CD14-positive monocyte (primary cell): Measurements from ENCODE around the gene HEBP1. TPM values are rescaled to one million over a fixed set of nuclear protein-coding genes. Genes with fewer than 3 reads are reported as not detected.
A peak's percentile ranks its signal among the peaks of the same experiment; 100 is the strongest.

Source experiments
- DNase-seq, 3 donors: peaks; one replicate each; pipeline ENCODE4 v3.0.0-alpha.2; 2011 to 2022
- H2AFZ ChIP-seq: 2 replicates; pipeline ENCODE4 v1.6.0; 2012; ENCODE audit warnings: mild to moderate bottlenecking, low read depth, low read length, inconsistent platforms; ENCODE audit not compliant: insufficient read depth, poor library complexity, severe bottlenecking
- H3K27ac ChIP-seq, 2 donors: 1 replicate in 1 of 2; 2 replicates in 1 of 2; pipeline ENCODE4 v1.5.1; 2012 to 2013; ENCODE audit warnings: low read length in 2 of 2, control low read depth in 1 of 2, inconsistent platforms in 1 of 2, low read depth in 1 of 2, mild to moderate bottlenecking in 1 of 2
- H3K27me3 ChIP-seq, 2 donors: one replicate each; pipeline versions ENCODE4 v1.6.0 to v1.6.1; 2011 to 2013; ENCODE audit warnings: low read length in 2 of 2; ENCODE audit not compliant: control insufficient read depth in 2 of 2, insufficient read depth in 2 of 2
- H3K36me3 ChIP-seq, 2 donors: replicated peaks in 1 of 2; 1 replicate in 1 of 2; 2 replicates in 1 of 2; pipeline versions ENCODE4 v1.5.1 to v1.6.1; 2012 to 2013; ENCODE audit warnings: low read length in 2 of 2, control low read depth in 1 of 2, inconsistent platforms in 1 of 2, mild to moderate bottlenecking in 1 of 2; ENCODE audit not compliant: insufficient read depth in 2 of 2, control insufficient read depth in 1 of 2
- H3K4me1 ChIP-seq, 2 donors: 1 replicate in 1 of 2; 2 replicates in 1 of 2; pipeline versions ENCODE4 v1.5.1 to v1.6.1; 2012 to 2013; ENCODE audit warnings: low read length in 2 of 2, control low read depth in 1 of 2, inconsistent platforms in 1 of 2, mild to moderate bottlenecking in 1 of 2, moderate library complexity in 1 of 2; ENCODE audit not compliant: insufficient read depth in 2 of 2, control insufficient read depth in 1 of 2
- H3K4me2 ChIP-seq: replicated peaks from 2 replicates; pipeline ENCODE3; 2012; ENCODE audit warnings: low read length, moderate library complexity, mild to moderate bottlenecking; ENCODE audit not compliant: poor library complexity, severe bottlenecking; ENCODE audit errors: extremely low read depth
- H3K4me3 ChIP-seq, 3 experiments: fragments of 200-600 bp in 1 of 3; sonication (generic) in 1 of 3; replicated peaks in 1 of 3; 1 replicate in 2 of 3; 2 replicates in 1 of 3; pipeline ENCODE4 v1.5.1; 2011 to 2013; ENCODE audit warnings: low read length in 3 of 3, mild to moderate bottlenecking in 3 of 3, control low read depth in 2 of 3, low read depth in 2 of 3, inconsistent platforms in 1 of 3, moderate library complexity in 1 of 3
- H3K79me2 ChIP-seq: 2 replicates; pipeline ENCODE4 v1.6.0; 2012; ENCODE audit warnings: mild to moderate bottlenecking, control low read depth, inconsistent platforms, low read length, moderate library complexity; ENCODE audit not compliant: insufficient read depth
- H3K9ac ChIP-seq: 2 replicates; pipeline ENCODE4 v1.6.0; 2017; ENCODE audit warnings: low read length, mild to moderate bottlenecking; ENCODE audit not compliant: insufficient read depth, poor library complexity, severe bottlenecking
- H3K9me3 ChIP-seq, 2 donors: replicated peaks in 1 of 2; 1 replicate in 1 of 2; 2 replicates in 1 of 2; pipeline versions ENCODE4 v1.5.1 to v1.6.1; 2012 to 2013; ENCODE audit warnings: low read length in 2 of 2, control low read depth in 1 of 2; ENCODE audit not compliant: control insufficient read depth in 1 of 2, insufficient read depth in 1 of 2
- H4K20me1 ChIP-seq: 2 replicates; pipeline ENCODE4 v1.6.0; 2012; ENCODE audit warnings: mild to moderate bottlenecking, low read length, control low read depth, moderate library complexity; ENCODE audit not compliant: insufficient read depth
- H3K27ac Mint-ChIP-seq, 7 donors: one replicate each; pipeline ENCODE4 v1.8.0; 2020; ENCODE audit warnings: mild to moderate bottlenecking in 7 of 7, mixed read lengths in 7 of 7, moderate library complexity in 6 of 7, inconsistent platforms in 2 of 7
- H3K27me3 Mint-ChIP-seq, 3 donors: one replicate each; pipeline ENCODE4 v1.8.0; 2021 to 2022; ENCODE audit warnings: low read depth in 3 of 3, mild to moderate bottlenecking in 3 of 3, mixed read lengths in 3 of 3, moderate library complexity in 3 of 3, inconsistent platforms in 1 of 3
- H3K36me3 Mint-ChIP-seq, 2 donors: one replicate each; pipeline ENCODE4 v1.8.0; 2020; ENCODE audit warnings: mixed read lengths in 2 of 2, inconsistent platforms in 1 of 2, mild to moderate bottlenecking in 1 of 2
- H3K4me1 Mint-ChIP-seq: one replicate; pipeline ENCODE4 v1.8.0; 2020; ENCODE audit warnings: mild to moderate bottlenecking, mixed read lengths
- H3K4me3 Mint-ChIP-seq, 2 donors: one replicate each; pipeline ENCODE4 v1.8.0; 2020; ENCODE audit warnings: mild to moderate bottlenecking in 2 of 2, mixed read lengths in 2 of 2, moderate library complexity in 1 of 2
- H3K9me3 Mint-ChIP-seq, 7 donors: one replicate each; pipeline ENCODE4 v1.8.0; 2020 to 2022; ENCODE audit warnings: mixed read lengths in 7 of 7, mild to moderate bottlenecking in 6 of 7, moderate library complexity in 6 of 7, inconsistent platforms in 2 of 7
- WGBS: methylation state at CpG from one replicate; pipeline ENCODE4 v1.1.5; 2013; ENCODE audit warnings: missing lambda C conversion rate; ENCODE audit not compliant: insufficient coverage; 5-methylcytosine and 5-hydroxymethylcytosine counted together
- intact Hi-C, 2 donors: fragments of 100-400 bp; cut with micrococcal nuclease; formaldehyde crosslinking; loops; one replicate each; pipeline versions ENCODE4 v1.15.0 to v1.15.1; 2023
- polyA plus RNA-seq, 3 donors: library from polyadenylated mRNA; depleted of rRNA in 1 of 3; unstranded in 2 of 3; stranded (reverse) in 1 of 3; fragments of 300-500 nt in 2 of 3; fragments of >200 nt in 1 of 3; fragmentation: Illumina TruSeq in 2 of 3; gene quantifications; 1 replicate in 2 of 3; 2 replicates in 1 of 3; pipeline ENCODE4 v1.2.3, GENCODE V29; 2012 to 2021
- TF ChIP-seq, protein P1 (sequence below): fragments of 200-600 bp; IDR thresholded peaks from one replicate; pipeline ENCODE4 v1.8.0; 2022; ENCODE audit warnings: antibody characterized with exemption, mild to moderate bottlenecking

HEBP1 gene
- polyA plus RNA-seq, 3 donors = 33.4 to 89.3 (median 71.3) TPM

- Histone ChIP-seq H3K9me3 (no peaks in the 10 kb centered on the region), H4K20me1 (no peaks in the 10 kb centered on the region), H3K27ac (no peak overlapping the region), H3K36me3 (no peaks in the 10 kb centered on the region), H3K9ac (no peak overlapping the region), H3K4me3 (no peak overlapping the region), H3K27me3 (no peaks in the 10 kb centered on the region), H3K4me1 (no peaks in the 10 kb centered on the region), H2AFZ (no peak overlapping the region), H3K79me2 (no peaks in the 10 kb centered on the region), H3K4me2 (no peak overlapping the region)
- Mint-ChIP-seq H3K36me3 (no peaks in the 10 kb centered on the region), H3K27me3 (no peaks in the 10 kb centered on the region), H3K4me1 (peaks cover 11% of the 10 kb centered on the region), H3K9me3 (no peaks in the 10 kb centered on the region), H3K4me3 (no peak overlapping the region), H3K27ac (no peak overlapping the region)
- TF ChIP-seq, protein P1, sequence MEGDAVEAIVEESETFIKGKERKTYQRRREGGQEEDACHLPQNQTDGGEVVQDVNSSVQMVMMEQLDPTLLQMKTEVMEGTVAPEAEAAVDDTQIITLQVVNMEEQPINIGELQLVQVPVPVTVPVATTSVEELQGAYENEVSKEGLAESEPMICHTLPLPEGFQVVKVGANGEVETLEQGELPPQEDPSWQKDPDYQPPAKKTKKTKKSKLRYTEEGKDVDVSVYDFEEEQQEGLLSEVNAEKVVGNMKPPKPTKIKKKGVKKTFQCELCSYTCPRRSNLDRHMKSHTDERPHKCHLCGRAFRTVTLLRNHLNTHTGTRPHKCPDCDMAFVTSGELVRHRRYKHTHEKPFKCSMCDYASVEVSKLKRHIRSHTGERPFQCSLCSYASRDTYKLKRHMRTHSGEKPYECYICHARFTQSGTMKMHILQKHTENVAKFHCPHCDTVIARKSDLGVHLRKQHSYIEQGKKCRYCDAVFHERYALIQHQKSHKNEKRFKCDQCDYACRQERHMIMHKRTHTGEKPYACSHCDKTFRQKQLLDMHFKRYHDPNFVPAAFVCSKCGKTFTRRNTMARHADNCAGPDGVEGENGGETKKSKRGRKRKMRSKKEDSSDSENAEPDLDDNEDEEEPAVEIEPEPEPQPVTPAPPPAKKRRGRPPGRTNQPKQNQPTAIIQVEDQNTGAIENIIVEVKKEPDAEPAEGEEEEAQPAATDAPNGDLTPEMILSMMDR = no peak
- no peak for DNase-seq
- WGBS = no CpG with 5 or more reads among the region's 1 CpG
- intact Hi-C loops = no loop called here
Observed at GRCh38 chr12:13026286-13026685, 26.2 kb upstream of the HEBP1 start.

GRCh38 chr12:13024531-13024916 lies 24.5 kb upstream of the HEBP1 start:
- no peaks in the 10 kb centered on the region for H3K9me3 Mint-ChIP-seq
- 50% methylated on average over 1 of the region's 5 CpGs for WGBS
- Histone ChIP-seq H3K9ac (no peak overlapping the region), H3K4me2 (no peak overlapping the region), H3K4me1 (no peaks in the 10 kb centered on the region), H2AFZ (no peak overlapping the region), H3K9me3 (no peaks in the 10 kb centered on the region), H3K79me2 (no peaks in the 10 kb centered on the region), H3K27ac (no peak overlapping the region), H3K4me3 (no peak overlapping the region), H4K20me1 (no peaks in the 10 kb centered on the region), H3K27me3 (no peaks in the 10 kb centered on the region), H3K36me3 (no peaks in the 10 kb centered on the region)
- no peaks in the 10 kb centered on the region for H3K36me3 Mint-ChIP-seq
- no peak overlapping the region for H3K4me3 Mint-ChIP-seq
- H3K4me1 Mint-ChIP-seq = peaks cover 11% of the 10 kb centered on the region
- intact Hi-C loops = no loop called here
- no peaks in the 10 kb centered on the region for H3K27me3 Mint-ChIP-seq
- no peak overlapping the region for H3K27ac Mint-ChIP-seq
- TF ChIP-seq, protein P1 = peak; percentile 7
- peak in 1 of 3 donors; percentile 9 for DNase-seq
